ACC112 (cell line): ENCODE data around the gene PDLIM4.

Source experiments
- H2AFZ ChIP-seq: fragments of 200-600 bp; sonication (generic); one replicate; pipeline ENCODE4 v1.6.0; 2017; ENCODE audit warnings: antibody characterized with exemption, low read length; ENCODE audit not compliant: unreplicated experiment
- H3K27ac ChIP-seq: fragments of 200-600 bp; sonication (generic); 2 replicates; pipeline ENCODE4 v1.5.1; 2014; ENCODE audit warnings: low read depth, mild to moderate bottlenecking, antibody characterized with exemption, low read length, moderate library complexity
- H3K27me3 ChIP-seq: fragments of 200-600 bp; sonication (generic); 2 replicates; pipeline ENCODE4 v1.6.1; 2014; ENCODE audit warnings: mild to moderate bottlenecking, antibody characterized with exemption, low read length, moderate library complexity, mixed read lengths; ENCODE audit not compliant: insufficient read depth
- H3K36me3 ChIP-seq: fragments of 200-600 bp; sonication (generic); 2 replicates; pipeline ENCODE4 v1.6.1; 2016; ENCODE audit warnings: mild to moderate bottlenecking, antibody characterized with exemption, low read length, moderate library complexity, mixed read lengths; ENCODE audit not compliant: insufficient read depth
- H3K4me1 ChIP-seq: fragments of 200-600 bp; sonication (generic); one replicate; pipeline ENCODE4 v1.6.1; 2016; ENCODE audit warnings: low read length, mixed read lengths; ENCODE audit not compliant: insufficient read depth, unreplicated experiment, control insufficient read depth
- H3K4me3 ChIP-seq: fragments of 200-600 bp; sonication (generic); 2 replicates; pipeline ENCODE4 v1.5.1; 2014; ENCODE audit warnings: mild to moderate bottlenecking, low read depth, low read length
- H3K79me2 ChIP-seq: fragments of 200-600 bp; sonication (generic); one replicate; pipeline ENCODE4 v1.6.0; 2016; ENCODE audit warnings: low read length; ENCODE audit not compliant: control insufficient read depth, unreplicated experiment, insufficient read depth

Gene PDLIM4

GRCh38 chr5:132237670-132238069 is 19.8 kb upstream of the PDLIM4 start:
- no peaks in the 10 kb centered on the region for H3K79me2 ChIP-seq
- H3K27ac ChIP-seq = no peak overlapping the region
- no peaks in the 10 kb centered on the region for H3K27me3 ChIP-seq
- no peaks in the 10 kb centered on the region for H3K36me3 ChIP-seq
- H3K4me1 ChIP-seq = no peaks in the 10 kb centered on the region
- H2AFZ ChIP-seq = no peak overlapping the region
- H3K4me3 ChIP-seq = no peak overlapping the region

DNA sequence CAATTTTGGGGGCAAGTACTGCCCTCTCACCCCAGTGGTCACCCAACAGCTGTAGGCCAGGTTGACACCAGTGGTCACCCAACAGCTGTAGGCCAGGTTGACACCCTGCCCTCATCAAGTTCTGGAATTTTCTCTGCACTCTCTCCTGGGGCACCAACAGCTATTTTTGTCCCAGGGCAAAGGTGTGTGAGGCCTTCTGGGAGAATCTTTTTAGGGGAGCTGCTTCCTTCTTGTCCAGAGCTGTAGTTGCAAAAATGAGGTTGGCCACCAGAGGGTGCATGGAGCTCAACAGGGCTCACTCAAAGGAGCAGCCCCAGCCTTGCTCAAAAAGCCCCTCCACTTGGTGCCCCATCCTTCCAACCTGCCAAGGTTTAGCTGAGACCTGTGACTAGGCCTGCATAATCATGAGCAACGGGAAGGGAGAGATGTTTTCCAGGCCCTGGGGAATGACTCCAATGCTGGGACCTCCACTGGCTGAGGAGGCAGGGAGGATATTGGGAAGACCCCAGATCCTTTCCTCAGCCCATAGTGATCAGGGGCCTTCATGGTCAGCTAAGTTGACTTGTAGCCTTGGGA is 19.2 kb upstream of the PDLIM4 start:
- Histone ChIP-seq H3K27ac (no peak overlapping the region), H3K4me3 (no peak overlapping the region), H3K27me3 (no peaks in the 10 kb centered on the region), H3K36me3 (no peaks in the 10 kb centered on the region), H2AFZ (no peak overlapping the region), H3K4me1 (no peaks in the 10 kb centered on the region), H3K79me2 (no peaks in the 10 kb centered on the region)

GRCh38 chr5:132238901-132239500 is 18.5 kb upstream of the PDLIM4 start:
- H2AFZ ChIP-seq = no peak overlapping the region
- H3K36me3 ChIP-seq = no peaks in the 10 kb centered on the region
- H3K79me2 ChIP-seq = no peaks in the 10 kb centered on the region
- no peaks in the 10 kb centered on the region for H3K4me1 ChIP-seq
- no peak overlapping the region for H3K27ac ChIP-seq
- no peak overlapping the region for H3K4me3 ChIP-seq
- H3K27me3 ChIP-seq = no peaks in the 10 kb centered on the region

- no peak overlapping the region for H3K4me3 ChIP-seq
- H3K79me2 ChIP-seq = no peaks in the 10 kb centered on the region
- H3K27ac ChIP-seq = no peak overlapping the region
- H3K36me3 ChIP-seq = no peaks in the 10 kb centered on the region
- no peak overlapping the region for H2AFZ ChIP-seq
- no peaks in the 10 kb centered on the region for H3K27me3 ChIP-seq
- no peaks in the 10 kb centered on the region for H3K4me1 ChIP-seq
These were observed 17.7 kb upstream of the PDLIM4 start for GRCh38 chr5:132239776-132240175.

GRCh38 chr5:132243366-132243977 is 14.0 kb upstream of the PDLIM4 start:
- H2AFZ ChIP-seq = no peak overlapping the region
- no peaks in the 10 kb centered on the region for H3K79me2 ChIP-seq
- no peaks in the 10 kb centered on the region for H3K4me1 ChIP-seq
- H3K27ac ChIP-seq = no peak overlapping the region
- no peak overlapping the region for H3K4me3 ChIP-seq
- H3K36me3 ChIP-seq = no peaks in the 10 kb centered on the region
- H3K27me3 ChIP-seq = no peaks in the 10 kb centered on the region

GRCh38 chr5:132245593-132245992 is 11.9 kb upstream of the PDLIM4 start:
- Histone ChIP-seq H2AFZ (no peak overlapping the region), H3K27me3 (no peaks in the 10 kb centered on the region), H3K4me3 (no peak overlapping the region), H3K4me1 (no peaks in the 10 kb centered on the region), H3K79me2 (no peaks in the 10 kb centered on the region), H3K36me3 (no peaks in the 10 kb centered on the region), H3K27ac (no peak overlapping the region)

GRCh38 chr5:132246806-132247205 is 10.7 kb upstream of the PDLIM4 start:
- Histone ChIP-seq H3K27ac (no peak overlapping the region), H3K4me1 (no peaks in the 10 kb centered on the region), H3K36me3 (no peaks in the 10 kb centered on the region), H2AFZ (no peak overlapping the region), H3K79me2 (no peaks in the 10 kb centered on the region), H3K4me3 (no peak overlapping the region), H3K27me3 (no peaks in the 10 kb centered on the region)

GRCh38 chr5:132250547-132250946 is 6.9 kb upstream of the PDLIM4 start:
- Histone ChIP-seq H3K4me1 (peaks cover 6% of the 10 kb centered on the region), H2AFZ (no peak overlapping the region), H3K4me3 (no peak overlapping the region), H3K36me3 (no peaks in the 10 kb centered on the region), H3K27ac (no peak overlapping the region), H3K79me2 (no peaks in the 10 kb centered on the region), H3K27me3 (no peaks in the 10 kb centered on the region)

DNA sequence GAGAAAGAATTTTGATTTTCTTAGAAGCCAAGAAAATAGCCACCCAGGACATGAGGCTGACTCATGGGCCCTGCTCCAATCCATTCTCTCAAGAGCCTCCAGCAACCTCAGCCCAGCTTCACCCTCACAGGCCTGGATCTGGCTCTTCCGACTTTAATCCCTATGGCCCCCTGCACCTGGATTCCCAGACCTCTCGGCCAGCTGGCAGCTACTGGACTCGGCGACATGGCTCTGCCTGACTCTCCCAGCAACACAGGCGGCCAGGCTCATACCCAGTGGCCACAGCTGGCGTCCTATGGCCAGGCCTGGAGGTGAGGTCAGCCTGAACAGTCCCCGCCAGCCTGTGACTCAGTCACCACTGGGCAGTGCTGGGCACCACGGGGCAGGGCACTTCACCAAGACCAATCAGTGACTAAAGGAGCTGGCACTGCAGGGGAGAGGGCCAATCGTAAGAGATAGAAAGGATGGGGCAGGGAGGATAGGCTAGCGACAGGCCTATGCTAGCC is 6.2 kb upstream of the PDLIM4 start:
- no peaks in the 10 kb centered on the region for H3K79me2 ChIP-seq
- H3K36me3 ChIP-seq = no peaks in the 10 kb centered on the region
- no peaks in the 10 kb centered on the region for H3K27me3 ChIP-seq
- peaks cover 6% of the 10 kb centered on the region for H3K4me1 ChIP-seq
- H3K4me3 ChIP-seq = no peak overlapping the region
- H2AFZ ChIP-seq = no peak overlapping the region
- no peak overlapping the region for H3K27ac ChIP-seq

DNA sequence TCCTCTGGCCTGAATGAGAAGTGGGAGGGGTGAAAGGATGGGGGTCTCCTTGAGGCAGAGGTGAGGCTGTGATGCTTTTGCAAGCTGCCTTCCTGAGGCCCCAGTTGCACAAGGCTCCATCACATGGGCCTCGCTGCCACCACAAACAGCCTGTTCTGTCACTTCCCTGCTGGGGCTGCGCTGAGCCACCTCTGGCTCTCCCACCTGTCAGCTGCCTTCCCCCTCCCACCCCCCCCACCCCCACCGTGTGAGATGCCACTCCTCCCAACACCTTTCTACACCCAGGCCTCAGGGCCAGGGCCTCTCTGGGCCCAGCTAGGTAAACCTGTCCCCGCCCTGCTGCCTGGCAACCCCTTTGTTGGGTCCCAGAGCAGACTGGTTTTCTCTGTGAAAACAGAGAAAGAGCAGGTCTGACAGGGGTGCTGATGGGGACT is 4.5 kb upstream of the PDLIM4 start:
- Histone ChIP-seq H3K4me3 (no peak overlapping the region), H3K79me2 (peaks cover 9% of the 10 kb centered on the region), H3K27ac (no peak overlapping the region), H3K36me3 (no peaks in the 10 kb centered on the region), H3K4me1 (peaks cover 6% of the 10 kb centered on the region), H3K27me3 (no peaks in the 10 kb centered on the region), H2AFZ (no peak overlapping the region)
